CD4-positive, alpha-beta T cell treated with Interleukin-17A for 4 hours (primary cell): ENCODE measurements around the gene TRIML2.
"Not testable (repeated sequence)": the region's sequence is repeated elsewhere in the genome, so short reads cannot be mapped to it uniquely, and the experiment has no call there.

ENCODE experiments used
- DNase-seq: peaks from one replicate; pipeline ENCODE4 v3.0.0-alpha.2; 2020; ENCODE audit warnings: mixed read lengths

TRIML2 gene

DNA sequence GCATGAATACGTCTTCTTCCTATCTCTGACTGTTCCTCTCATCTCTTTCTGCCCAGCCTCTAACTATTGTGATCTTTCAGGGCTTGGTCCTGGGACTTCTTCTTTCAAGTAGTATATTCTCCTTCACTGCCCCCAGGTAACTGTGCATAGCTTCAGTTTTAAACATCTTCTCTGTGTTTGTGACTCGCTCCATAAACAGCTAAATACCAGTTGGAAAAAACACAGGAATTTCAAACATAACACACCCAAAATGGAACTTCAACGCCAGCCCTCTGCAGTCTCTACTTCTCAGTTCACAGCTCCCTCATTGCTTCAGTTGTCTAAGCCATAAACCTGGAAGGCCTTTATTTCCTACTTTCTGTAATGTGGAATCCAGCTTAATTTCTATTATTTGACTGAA, 16.6 kb downstream of the TRIML2 start:
- DNase-seq: no peak

- DNase-seq: no peak
These were observed 22.5 kb downstream of the TRIML2 start for GRCh38 chr4:188086858-188087257.

DNA sequence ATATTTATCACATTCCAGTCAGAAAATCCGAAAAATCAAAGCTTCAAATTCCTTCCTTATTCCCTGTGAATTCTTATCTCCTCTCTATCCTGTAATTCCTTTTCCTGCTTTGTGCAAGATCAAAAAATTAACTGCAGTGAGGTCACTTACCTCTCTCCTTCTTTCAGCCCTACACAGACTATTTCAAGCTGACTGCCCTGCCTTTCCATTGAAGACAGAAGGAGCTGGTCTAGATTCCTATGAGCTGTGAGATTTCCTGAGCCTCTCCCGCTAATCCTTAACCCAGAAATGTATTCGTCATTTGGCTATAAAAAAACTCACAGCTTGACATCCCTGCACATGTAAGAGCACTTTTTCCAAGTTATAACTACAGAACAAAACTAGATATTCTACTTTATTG, 26.6 kb downstream of the TRIML2 start:
- no peak for DNase-seq

- DNase-seq: no peak
These were observed 31.3 kb downstream of the TRIML2 start for GRCh38 chr4:188078116-188078515.

DNA sequence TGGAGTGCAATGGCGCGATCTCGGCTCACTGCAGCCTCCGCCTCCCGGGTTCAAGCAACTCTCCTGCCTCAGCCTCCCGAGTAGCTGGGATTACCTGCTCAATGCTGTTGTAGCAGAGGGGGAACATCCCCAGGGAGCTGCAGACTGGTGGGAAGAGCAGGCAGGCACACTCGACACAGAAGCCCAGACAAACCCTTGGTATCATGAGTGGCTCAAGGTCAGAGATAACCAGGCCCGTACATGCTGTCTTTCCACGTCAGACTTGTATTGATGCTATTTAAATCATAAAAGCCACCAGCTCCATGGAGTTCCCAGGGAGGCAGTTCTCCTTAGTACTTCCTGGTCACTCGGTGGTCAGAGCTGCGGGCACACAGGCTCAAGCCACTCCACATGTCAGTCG, 33.2 kb downstream of the TRIML2 start:
- no peak for DNase-seq

DNA sequence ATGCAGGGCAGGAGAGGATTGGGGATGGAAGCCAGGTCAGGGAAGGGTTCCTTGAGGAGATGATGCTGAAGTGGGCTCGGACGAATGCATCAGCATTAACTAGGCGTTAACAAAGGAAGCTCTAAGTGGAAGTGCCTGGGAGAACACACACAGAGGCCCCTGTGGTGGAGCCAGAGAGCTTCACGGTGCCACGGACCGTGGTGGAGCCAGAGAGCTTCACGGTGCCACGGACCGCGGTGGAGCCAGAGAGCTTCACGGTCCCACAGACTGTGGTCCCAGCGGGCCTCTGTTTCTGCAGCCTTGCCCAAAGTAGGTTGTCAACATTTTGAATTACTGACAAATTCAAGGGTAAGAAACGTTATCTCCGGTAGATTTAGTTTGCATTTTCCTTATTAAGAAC, 48.3 kb downstream of the TRIML2 start:
- no peak for DNase-seq

GRCh38 chr4:188053302-188053701, 56.1 kb downstream of the TRIML2 start:
- no peak for DNase-seq

- DNase-seq: no peak
These were observed 62.7 kb downstream of the TRIML2 start for GRCh38 chr4:188046657-188047056.

- DNase-seq: not testable (repeated sequence)
These were observed 63.9 kb downstream of the TRIML2 start for GRCh38 chr4:188045461-188045860.

DNA sequence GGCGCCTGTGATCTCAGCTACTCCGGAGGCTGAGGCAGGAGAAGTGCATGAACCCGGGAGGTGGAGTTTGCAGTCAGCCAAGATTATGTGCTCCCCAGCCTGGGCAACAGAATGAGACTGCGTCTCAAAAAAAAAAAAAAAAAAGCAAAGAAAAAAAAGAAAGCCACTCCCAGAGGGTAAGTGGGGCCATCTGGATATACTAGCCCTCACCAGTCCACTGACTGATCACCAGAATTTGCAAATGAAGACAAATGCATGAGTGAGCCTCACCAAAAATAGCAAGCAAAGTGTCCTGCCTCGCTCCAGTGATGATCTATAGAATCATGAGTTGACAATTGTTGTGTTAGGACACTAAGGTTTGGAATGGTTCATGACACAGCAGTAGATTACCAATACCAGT, 66.2 kb downstream of the TRIML2 start:
- DNase-seq: no peak

DNA sequence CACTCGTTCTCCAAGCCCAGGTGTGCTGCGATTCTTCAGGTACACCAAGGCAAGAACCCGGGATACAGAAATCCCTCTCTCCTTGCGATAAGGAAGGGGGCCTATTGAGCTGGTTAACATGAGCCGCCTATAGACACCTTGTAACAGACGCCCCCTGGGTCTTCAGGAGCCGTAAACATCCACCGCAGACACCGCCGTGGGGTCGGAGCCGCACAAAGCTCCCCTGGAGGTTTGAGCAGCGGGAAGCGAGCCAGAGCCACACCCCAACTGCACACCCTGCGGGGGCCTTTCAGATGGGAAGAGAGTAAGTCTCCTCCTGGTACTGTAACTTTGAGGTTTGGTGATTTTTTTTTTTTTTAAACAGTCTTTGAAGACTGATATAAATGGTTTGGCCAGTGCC, 67.2 kb downstream of the TRIML2 start:
- DNase-seq: no peak

DNA sequence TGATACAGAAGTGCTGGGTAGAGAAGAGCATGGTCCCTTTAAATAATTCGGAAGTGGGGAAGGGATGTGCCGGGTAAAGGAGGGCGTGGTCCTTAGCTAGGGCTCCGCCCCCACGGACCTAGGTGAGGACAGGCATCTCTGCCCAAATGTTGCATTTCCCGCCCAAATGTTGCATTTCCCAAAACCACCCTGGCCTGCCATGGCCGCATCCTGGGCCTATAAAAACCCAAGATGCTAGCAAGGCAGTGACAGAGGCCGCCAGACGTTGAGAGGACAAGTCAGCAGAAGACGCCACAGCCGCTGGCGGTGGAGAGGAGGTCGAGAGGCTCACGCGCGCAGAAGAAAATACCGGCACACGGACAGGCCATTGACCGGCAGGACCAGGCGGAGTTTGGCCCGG, 67.7 kb downstream of the TRIML2 start:
- no peak for DNase-seq
